Activated CD8-positive, alpha-beta memory T cell treated with anti-CD3 and anti-CD28 coated beads for 4 hours (primary cell): ENCODE measurements around the gene FAM174B.

Source experiments
- DNase-seq, 2 donors: peaks; one replicate each; pipeline ENCODE4 v3.0.0-alpha.2; 2020; ENCODE audit warnings: low read depth in 2 of 2

Gene FAM174B

GRCh38 chr15:92655178-92655995, at the start of gene FAM174B:
TSS of gene FAM174B (minus strand) at chr15:92655775.
- DNase-seq, result no peak

- no peak for DNase-seq
These were observed 40.5 kb upstream of the FAM174B start for GRCh38 chr15:92696096-92696495.

GRCh38 chr15:92693691-92694331, 38.2 kb upstream of the FAM174B start:
- DNase-seq, result no peak

- no peak for DNase-seq
These were observed 34.8 kb upstream of the FAM174B start for GRCh38 chr15:92690395-92690794.

- DNase-seq, result no peak
These were observed 32.2 kb upstream of the FAM174B start for GRCh38 chr15:92687746-92688145.

- DNase-seq, result no peak
These were observed 31.6 kb upstream of the FAM174B start for GRCh38 chr15:92687195-92687602.

GRCh38 chr15:92683511-92683834, 27.9 kb upstream of the FAM174B start:
- no peak for DNase-seq

- no peak for DNase-seq
These were observed 27.4 kb upstream of the FAM174B start for GRCh38 chr15:92682741-92683510.

- DNase-seq, result no peak
These were observed 25.6 kb upstream of the FAM174B start for GRCh38 chr15:92681141-92681631.

- DNase-seq, result no peak
These were observed 22.4 kb upstream of the FAM174B start for GRCh38 chr15:92677999-92678398.

- DNase-seq, result no peak
These were observed 21.0 kb upstream of the FAM174B start for GRCh38 chr15:92676561-92676960.

GRCh38 chr15:92675485-92675884, 19.9 kb upstream of the FAM174B start:
- DNase-seq, result no peak

GRCh38 chr15:92674347-92674746, 18.8 kb upstream of the FAM174B start:
- no peak for DNase-seq

- DNase-seq, result no peak
These were observed 16.5 kb upstream of the FAM174B start for GRCh38 chr15:92672102-92672501.

GRCh38 chr15:92671406-92671805, 15.8 kb upstream of the FAM174B start:
- DNase-seq, result no peak

GRCh38 chr15:92670621-92671020, 15.0 kb upstream of the FAM174B start:
- DNase-seq, result no peak

- no peak for DNase-seq
These were observed 13.9 kb upstream of the FAM174B start for GRCh38 chr15:92669432-92669831.

GRCh38 chr15:92668620-92669019, 13.0 kb upstream of the FAM174B start:
- DNase-seq, result no peak

- no peak for DNase-seq
These were observed 12.5 kb upstream of the FAM174B start for GRCh38 chr15:92667970-92668485.

GRCh38 chr15:92667287-92667904, 11.8 kb upstream of the FAM174B start:
- no peak for DNase-seq

- DNase-seq, result no peak
These were observed 11.2 kb upstream of the FAM174B start for GRCh38 chr15:92666780-92667179.

GRCh38 chr15:92665100-92665555, 9.6 kb upstream of the FAM174B start:
- DNase-seq, result no peak
